Muscle layer of colon (tissue), 2 donors: Measurements from ENCODE around the gene CEP192.

Experiments
- H3K27ac ChIP-seq: one replicate; pipeline ENCODE4 v1.7.0; 2013; ENCODE audit warnings: low read depth, mild to moderate bottlenecking, low read length, moderate library complexity
- H3K27me3 ChIP-seq, 2 donors: one replicate each; pipeline ENCODE4 v1.7.0; 2013; ENCODE audit warnings: low read length in 2 of 2, mild to moderate bottlenecking in 2 of 2; ENCODE audit not compliant: insufficient read depth in 2 of 2, control insufficient read depth in 1 of 2
- H3K36me3 ChIP-seq: one replicate; pipeline ENCODE4 v1.7.0; 2013; ENCODE audit warnings: mild to moderate bottlenecking, low read length; ENCODE audit not compliant: insufficient read depth
- H3K4me1 ChIP-seq: one replicate; pipeline ENCODE4 v1.7.0; 2013; ENCODE audit warnings: mild to moderate bottlenecking, low read length; ENCODE audit not compliant: insufficient read depth
- H3K4me3 ChIP-seq, 2 donors: one replicate each; pipeline ENCODE4 v1.7.0; 2013; ENCODE audit warnings: low read length in 2 of 2, low read depth in 1 of 2, mild to moderate bottlenecking in 1 of 2, moderate library complexity in 1 of 2
- H3K9ac ChIP-seq: one replicate; pipeline ENCODE4 v1.7.0; 2013; ENCODE audit warnings: low read length
- H3K9me3 ChIP-seq: one replicate; pipeline ENCODE4 v1.7.0; 2013; ENCODE audit warnings: mild to moderate bottlenecking, low read length
- donor health status: abdominal sarcoma.
- donor health status: Adenocarcinoma of cecum.

Gene CEP192

GRCh38 chr18:13039806-13040205 lies 48.6 kb downstream of the CEP192 start:
- Histone ChIP-seq H3K9me3 (no peaks in the 10 kb centered on the region), H3K4me1 (no peaks in the 10 kb centered on the region), H3K27me3 (no peaks in the 10 kb centered on the region), H3K9ac (no peak overlapping the region), H3K36me3 (peaks cover 9% of the 10 kb centered on the region), H3K4me3 (no peak overlapping the region), H3K27ac (no peak overlapping the region)

DNA sequence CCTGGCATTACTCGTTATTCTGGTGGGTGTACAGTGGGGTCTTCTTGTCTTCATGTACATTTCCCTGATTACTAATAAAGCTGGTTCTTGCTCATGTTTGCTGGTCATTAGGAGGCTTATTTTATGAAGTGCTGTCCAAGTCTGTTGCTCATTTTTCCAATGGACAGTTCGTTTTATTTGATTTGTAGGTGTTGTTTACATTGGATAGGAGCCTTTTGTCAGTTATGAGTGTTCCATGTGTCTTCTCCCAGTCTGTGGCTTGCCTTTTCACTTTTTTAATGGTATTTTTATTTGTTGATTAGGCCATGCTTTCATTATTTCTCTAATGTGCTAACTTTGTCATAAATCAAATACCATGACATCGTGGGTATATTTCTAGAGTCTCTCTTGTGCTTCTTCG lies 51.9 kb downstream of the CEP192 start:
- Histone ChIP-seq H3K9ac (no peak overlapping the region), H3K9me3 (no peaks in the 10 kb centered on the region), H3K27me3 (no peaks in the 10 kb centered on the region), H3K4me3 (no peak overlapping the region), H3K36me3 (peaks cover 6% of the 10 kb centered on the region), H3K4me1 (no peaks in the 10 kb centered on the region), H3K27ac (no peak overlapping the region)

DNA sequence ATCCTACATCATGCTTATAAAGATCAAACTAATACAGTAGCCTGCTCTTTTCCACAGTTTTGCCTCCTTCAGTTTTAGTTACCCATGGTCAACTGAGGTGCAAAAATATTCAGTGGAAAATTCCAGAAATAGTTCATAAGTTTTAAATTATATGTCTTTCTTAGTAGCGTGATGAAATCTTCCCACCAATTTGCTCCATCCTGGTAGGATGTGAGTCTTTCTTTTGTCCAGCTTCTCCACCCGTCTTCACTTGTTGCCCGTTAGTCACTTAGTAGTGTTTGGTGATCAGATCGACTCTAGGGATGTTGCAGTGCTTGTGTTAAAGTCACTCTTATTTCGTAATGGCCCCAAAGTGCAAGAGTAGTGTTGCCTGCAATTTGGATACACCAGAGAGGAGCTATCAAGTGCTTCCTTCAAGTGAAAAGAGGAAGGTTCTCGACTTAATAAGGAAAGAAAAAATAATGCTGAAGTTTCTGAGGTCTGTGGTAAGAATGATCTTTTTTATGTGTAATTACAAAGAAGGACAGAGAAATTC lies 57.0 kb downstream of the CEP192 start:
- H3K36me3 ChIP-seq: peaks cover 26% of the 10 kb centered on the region
- H3K9me3 ChIP-seq: no peaks in the 10 kb centered on the region
- no peaks in the 10 kb centered on the region for H3K4me1 ChIP-seq
- no peak overlapping the region for H3K27ac ChIP-seq
- no peak overlapping the region for H3K4me3 ChIP-seq
- H3K9ac ChIP-seq: no peak overlapping the region
- H3K27me3 ChIP-seq: no peaks in the 10 kb centered on the region

GRCh38 chr18:13051159-13051558 lies 60.0 kb downstream of the CEP192 start:
- Histone ChIP-seq H3K4me3 (no peak overlapping the region), H3K27me3 (no peaks in the 10 kb centered on the region), H3K27ac (no peak overlapping the region), H3K9ac (no peak overlapping the region), H3K9me3 (no peaks in the 10 kb centered on the region), H3K36me3 (peaks cover 45% of the 10 kb centered on the region), H3K4me1 (no peaks in the 10 kb centered on the region)

DNA sequence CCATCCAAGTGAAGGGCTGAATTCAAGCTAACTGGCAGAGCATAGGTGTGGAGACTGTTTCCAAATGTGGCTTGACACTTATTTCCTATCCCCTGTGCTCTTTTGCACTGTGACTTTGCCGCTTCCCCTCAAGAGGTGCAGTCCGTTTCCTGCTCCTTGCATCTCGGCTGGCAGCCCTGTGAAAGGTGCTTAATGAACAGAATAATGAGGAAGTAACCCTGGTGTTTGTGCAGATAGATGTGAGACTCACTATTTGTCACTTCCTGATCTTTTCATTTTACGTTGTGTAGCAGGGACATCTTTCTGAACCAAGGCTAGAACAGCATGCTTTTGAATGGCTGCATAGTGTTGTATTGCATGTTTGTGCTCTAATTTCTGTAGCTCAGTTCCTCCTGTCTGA lies 60.8 kb downstream of the CEP192 start:
- Histone ChIP-seq H3K4me1 (no peaks in the 10 kb centered on the region), H3K4me3 (no peak overlapping the region), H3K9me3 (no peaks in the 10 kb centered on the region), H3K27ac (no peak overlapping the region), H3K9ac (no peak overlapping the region), H3K27me3 (no peaks in the 10 kb centered on the region), H3K36me3 (peaks cover 51% of the 10 kb centered on the region)

DNA sequence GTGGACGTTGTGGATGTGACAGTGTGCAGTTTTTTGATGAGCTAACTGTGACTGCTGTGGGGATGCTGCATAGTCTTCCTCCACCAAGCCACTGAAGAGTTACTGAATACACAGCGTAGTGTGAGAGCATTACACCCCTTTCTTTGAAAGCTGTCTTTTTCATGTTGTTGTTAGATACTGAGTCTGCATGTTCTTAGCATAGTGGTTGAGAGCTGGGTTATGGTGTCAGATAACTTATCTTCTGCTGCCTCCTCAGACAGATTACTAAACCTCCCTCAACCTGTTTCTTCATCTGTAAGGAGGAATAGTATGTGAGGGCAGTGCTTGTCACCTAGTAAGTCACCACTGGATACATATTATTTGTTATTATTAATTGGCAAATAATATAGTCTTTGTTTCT lies 63.2 kb downstream of the CEP192 start:
- no peaks in the 10 kb centered on the region for H3K4me1 ChIP-seq

DNA sequence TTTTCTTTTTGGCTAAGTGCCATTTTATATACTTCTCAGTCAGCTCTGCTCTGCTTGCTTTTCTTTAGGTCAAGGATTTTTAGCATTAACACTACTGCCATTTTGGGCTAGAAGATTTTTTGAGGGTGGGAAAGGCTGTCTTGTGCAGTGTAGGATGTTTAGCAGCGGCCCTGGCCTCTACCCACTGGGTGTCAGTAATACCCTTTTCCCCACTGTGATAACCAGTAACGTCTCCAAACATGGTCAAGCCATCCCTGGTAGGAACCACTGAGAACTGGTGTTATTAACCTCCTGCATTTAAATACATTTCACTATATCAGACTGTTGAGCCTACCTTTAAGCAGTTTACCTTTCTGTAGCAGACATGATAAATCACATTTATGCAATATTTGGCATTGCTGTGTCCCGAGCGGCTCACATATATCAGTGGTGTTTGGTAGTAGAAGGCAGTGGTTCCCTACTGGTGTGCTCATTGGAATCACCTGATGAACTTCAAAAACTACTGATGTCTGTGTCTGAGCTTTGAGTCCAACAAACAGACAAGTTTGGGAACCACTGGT lies 70.5 kb downstream of the CEP192 start:
- Histone ChIP-seq H3K27me3 (no peaks in the 10 kb centered on the region), H3K36me3 (peaks cover 30% of the 10 kb centered on the region), H3K9me3 (no peaks in the 10 kb centered on the region), H3K4me1 (no peaks in the 10 kb centered on the region), H3K27ac (no peak overlapping the region), H3K4me3 (no peak overlapping the region), H3K9ac (no peak overlapping the region)

More for the DNA sequence above, 63.2 kb downstream of the CEP192 start:
- H3K4me3 ChIP-seq: no peak overlapping the region
- H3K27ac ChIP-seq: no peak overlapping the region
- peaks cover 39% of the 10 kb centered on the region for H3K36me3 ChIP-seq
- no peak overlapping the region for H3K9ac ChIP-seq
- H3K9me3 ChIP-seq: no peaks in the 10 kb centered on the region
- no peaks in the 10 kb centered on the region for H3K27me3 ChIP-seq

GRCh38 chr18:13067124-13067523 lies 76.0 kb downstream of the CEP192 start:
- Histone ChIP-seq H3K9ac (no peak overlapping the region), H3K36me3 (peaks cover 44% of the 10 kb centered on the region), H3K4me3 (no peak overlapping the region), H3K27me3 (no peaks in the 10 kb centered on the region), H3K4me1 (no peaks in the 10 kb centered on the region), H3K9me3 (no peaks in the 10 kb centered on the region), H3K27ac (no peak overlapping the region)

DNA sequence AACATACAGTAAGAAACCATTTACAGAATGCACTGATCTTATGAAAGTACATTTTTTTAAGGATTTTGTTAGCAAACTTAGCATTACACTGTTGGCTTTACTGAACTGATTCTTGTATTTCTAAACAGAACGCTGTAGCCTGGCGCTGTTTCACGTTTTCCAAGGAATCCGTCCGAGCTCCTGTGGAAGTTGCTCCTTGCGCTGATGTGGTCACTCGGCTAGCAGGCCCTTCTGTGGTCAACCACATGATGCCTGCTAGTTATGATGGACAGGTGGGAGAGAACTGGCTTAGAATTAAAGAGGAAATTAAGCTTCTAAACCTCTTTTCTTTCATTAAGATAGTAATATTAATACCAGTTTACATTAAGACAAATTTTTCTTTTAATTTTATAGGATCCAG lies 76.8 kb downstream of the CEP192 start:
- H3K27me3 ChIP-seq: no peaks in the 10 kb centered on the region
- no peaks in the 10 kb centered on the region for H3K4me1 ChIP-seq
- H3K36me3 ChIP-seq: peaks cover 53% of the 10 kb centered on the region
- H3K9me3 ChIP-seq: no peaks in the 10 kb centered on the region
- no peak overlapping the region for H3K4me3 ChIP-seq
- no peak overlapping the region for H3K9ac ChIP-seq
- no peak overlapping the region for H3K27ac ChIP-seq

DNA sequence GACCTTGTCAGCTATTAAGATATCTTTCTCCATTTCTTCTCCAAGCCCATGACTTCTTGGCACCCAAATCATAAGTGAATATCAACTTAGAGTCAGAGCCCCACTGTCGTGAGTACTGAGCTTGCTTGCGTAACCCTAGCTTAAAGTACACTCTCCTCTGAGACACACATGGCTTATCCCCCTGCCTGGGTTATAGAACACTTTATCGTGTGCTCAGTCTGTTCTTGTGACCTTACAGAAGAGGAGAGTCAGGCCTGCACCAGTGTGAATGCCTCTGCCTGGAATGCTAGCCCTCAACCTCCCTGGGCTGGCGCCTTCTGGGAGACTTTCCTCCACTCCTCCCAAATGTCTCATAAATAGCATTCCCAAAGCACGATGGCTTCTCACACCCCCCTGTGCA lies 79.3 kb downstream of the CEP192 start:
- Histone ChIP-seq H3K4me3 (no peak overlapping the region), H3K27me3 (no peaks in the 10 kb centered on the region), H3K9ac (no peak overlapping the region), H3K4me1 (no peaks in the 10 kb centered on the region), H3K9me3 (no peaks in the 10 kb centered on the region), H3K36me3 (peaks cover 70% of the 10 kb centered on the region), H3K27ac (no peak overlapping the region)

- Histone ChIP-seq H3K36me3 (peaks cover 28% of the 10 kb centered on the region), H3K27ac (no peak overlapping the region), H3K4me3 (no peak overlapping the region), H3K4me1 (no peaks in the 10 kb centered on the region), H3K9me3 (no peaks in the 10 kb centered on the region), H3K9ac (no peak overlapping the region), H3K27me3 (no peaks in the 10 kb centered on the region)
These were observed 85.7 kb downstream of the CEP192 start for GRCh38 chr18:13076886-13077285.

DNA sequence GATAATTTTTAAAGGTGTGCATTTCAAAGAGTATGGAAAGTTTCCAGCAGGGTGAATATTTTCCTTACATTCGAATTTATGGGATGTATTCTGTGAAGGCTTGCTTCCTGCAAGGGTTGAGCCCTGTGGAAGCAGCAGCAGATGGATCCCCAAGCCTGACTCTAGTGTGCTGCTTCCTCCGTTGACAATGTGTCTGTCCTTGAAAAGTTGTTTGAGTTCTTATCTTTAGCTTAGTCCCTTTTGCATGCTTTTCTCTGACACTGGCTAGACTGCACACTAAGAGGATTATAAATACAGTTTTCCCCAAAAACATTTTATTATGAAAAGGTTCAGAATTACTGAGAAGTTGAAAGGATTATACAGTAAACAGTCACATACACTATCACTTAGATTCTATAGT lies 86.3 kb downstream of the CEP192 start:
- Histone ChIP-seq H3K9ac (no peak overlapping the region), H3K4me3 (no peak overlapping the region), H3K27ac (no peak overlapping the region)

More for the DNA sequence above, 86.3 kb downstream of the CEP192 start:
- Histone ChIP-seq H3K9me3 (no peaks in the 10 kb centered on the region), H3K4me1 (no peaks in the 10 kb centered on the region), H3K36me3 (peaks cover 22% of the 10 kb centered on the region), H3K27me3 (no peaks in the 10 kb centered on the region)
